ENCODE measurements around the gene SCRN1.

The SCRN1 gene

DNA sequence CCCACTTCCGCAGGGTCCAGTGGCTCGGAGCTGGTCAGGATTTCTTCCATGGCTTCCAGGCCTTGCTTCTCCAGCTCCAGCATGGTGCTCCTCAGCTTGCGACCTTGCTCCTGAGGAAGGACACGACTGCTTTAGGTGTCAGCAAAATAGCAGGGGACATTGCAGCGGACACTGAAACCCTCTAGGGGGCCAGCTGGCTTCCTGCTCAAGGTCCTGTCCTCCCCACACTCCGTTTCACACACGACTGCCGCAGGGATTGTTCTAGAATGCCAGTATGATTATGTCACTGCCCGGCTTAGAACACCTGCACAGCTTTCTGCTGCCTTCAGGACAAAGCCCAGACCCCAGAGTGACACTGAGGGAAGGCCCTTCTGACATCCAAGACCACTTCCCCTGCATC lies 65.6 kb downstream of the SCRN1 start:
- Histone ChIP-seq H3K9ac (ENCODE audit: insufficient read length) (no peak overlapping the region), H3K9me3 (ENCODE audit: low read depth, low read length) (no peaks in the 10 kb centered on the region), H3K27ac (no peak overlapping the region), H3K36me3 (ENCODE audit: insufficient read depth, low read length) (no peaks in the 10 kb centered on the region), H3K4me3 (no peak overlapping the region)
- TF ChIP-seq POLR2AphosphoS5 (IDR thresholded peaks at IDR 0.05; ENCODE audit: borderline replicate concordance, low read depth, low read length): no peak
- TF ChIP-seq EZH2 (IDR thresholded peaks at IDR 0.05): no peak
- TF ChIP-seq FOXP2 (optimal IDR thresholded peaks at IDR 0.05; ENCODE audit: control extremely low read depth, extremely low read length, insufficient read depth): no peak
- DNase-seq (ENCODE audit: low read depth, low spot score): no peak

DNA sequence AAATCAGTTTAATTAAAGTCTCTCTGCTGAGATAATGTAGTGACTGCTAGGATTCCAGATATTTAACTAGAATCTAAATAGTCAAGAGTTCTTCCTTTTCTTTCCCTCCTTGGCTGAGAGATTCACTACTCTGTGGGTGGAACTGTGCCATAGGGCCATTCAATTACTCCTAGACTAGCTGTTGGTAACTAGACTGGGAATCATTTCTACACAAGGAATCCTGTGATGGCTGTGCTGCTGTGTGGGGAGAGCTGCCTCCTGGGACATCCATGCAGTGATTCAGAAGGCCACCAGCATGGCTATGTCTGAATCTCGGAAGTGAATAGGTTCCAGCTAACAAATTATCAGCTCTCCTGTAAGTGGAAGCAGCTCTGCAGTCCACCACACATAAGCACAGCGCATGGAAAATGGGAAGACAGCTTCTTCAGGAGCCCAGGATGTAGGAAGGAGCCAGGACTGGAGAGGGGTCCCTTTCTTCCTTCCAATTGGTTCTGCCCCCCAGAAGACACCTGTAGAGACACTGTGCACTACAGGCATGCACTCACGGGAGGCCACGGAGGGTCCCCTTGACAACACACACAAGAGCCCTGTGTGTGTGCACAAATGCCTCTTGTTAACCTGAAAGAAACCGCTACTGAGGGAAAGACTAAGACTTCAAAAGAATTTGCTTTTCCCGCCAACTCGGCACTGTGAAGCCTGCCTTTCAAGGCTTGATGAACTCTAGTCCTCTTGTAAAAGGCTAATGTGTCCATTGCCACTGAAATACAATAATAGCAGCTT lies 66.5 kb downstream of the SCRN1 start:
- no peak overlapping the region for H3K4me3 ChIP-seq
- H3K36me3 ChIP-seq (ENCODE audit: insufficient read depth, low read length): no peaks in the 10 kb centered on the region
- TF ChIP-seq FOXP2 (optimal IDR thresholded peaks at IDR 0.05; ENCODE audit: control extremely low read depth, extremely low read length, insufficient read depth) (no peak), EZH2 (IDR thresholded peaks at IDR 0.05) (no peak), POLR2AphosphoS5 (IDR thresholded peaks at IDR 0.05; ENCODE audit: borderline replicate concordance, low read depth, low read length) (no peak)
- no peak overlapping the region for H3K27ac ChIP-seq
- no peak for DNase-seq (ENCODE audit: low read depth, low spot score)
- no peak overlapping the region for H3K9ac ChIP-seq (ENCODE audit: insufficient read length)
- no peaks in the 10 kb centered on the region for H3K9me3 ChIP-seq (ENCODE audit: low read depth, low read length)

GRCh38 chr7:29921404-29922010 lies 68.1 kb downstream of the SCRN1 start:
- no peak overlapping the region for H3K4me3 ChIP-seq
- peak; percentile 52 for DNase-seq (ENCODE audit: low read depth, low spot score)
- TF ChIP-seq POLR2AphosphoS5 (IDR thresholded peaks at IDR 0.05; ENCODE audit: borderline replicate concordance, low read depth, low read length) (no peak), EZH2 (IDR thresholded peaks at IDR 0.05) (no peak), FOXP2 (optimal IDR thresholded peaks at IDR 0.05; ENCODE audit: control extremely low read depth, extremely low read length, insufficient read depth) (no peak)
- no peak overlapping the region for H3K27ac ChIP-seq
- no peaks in the 10 kb centered on the region for H3K36me3 ChIP-seq (ENCODE audit: insufficient read depth, low read length)
- H3K9me3 ChIP-seq (ENCODE audit: low read depth, low read length): no peaks in the 10 kb centered on the region
- no peak overlapping the region for H3K9ac ChIP-seq (ENCODE audit: insufficient read length)

- no peaks in the 10 kb centered on the region for H3K9me3 ChIP-seq (ENCODE audit: low read depth, low read length)
- TF ChIP-seq FOXP2 (optimal IDR thresholded peaks at IDR 0.05; ENCODE audit: control extremely low read depth, extremely low read length, insufficient read depth) (no peak), EZH2 (IDR thresholded peaks at IDR 0.05) (no peak), POLR2AphosphoS5 (IDR thresholded peaks at IDR 0.05; ENCODE audit: borderline replicate concordance, low read depth, low read length) (no peak)
- no peak for DNase-seq (ENCODE audit: low read depth, low spot score)
- H3K4me3 ChIP-seq: no peak overlapping the region
- no peak overlapping the region for H3K9ac ChIP-seq (ENCODE audit: insufficient read length)
- H3K36me3 ChIP-seq (ENCODE audit: insufficient read depth, low read length): no peaks in the 10 kb centered on the region
- no peak overlapping the region for H3K27ac ChIP-seq
Observed at GRCh38 chr7:29920491-29920890, 69.1 kb downstream of the SCRN1 start.

- Histone ChIP-seq H3K9me3 (ENCODE audit: low read depth, low read length) (no peaks in the 10 kb centered on the region), H3K27ac (no peak overlapping the region), H3K9ac (ENCODE audit: insufficient read length) (no peak overlapping the region), H3K36me3 (ENCODE audit: insufficient read depth, low read length) (no peaks in the 10 kb centered on the region), H3K4me3 (no peak overlapping the region)
- DNase-seq (ENCODE audit: low read depth, low spot score): no peak
- TF ChIP-seq POLR2AphosphoS5 (IDR thresholded peaks at IDR 0.05; ENCODE audit: borderline replicate concordance, low read depth, low read length) (no peak), EZH2 (IDR thresholded peaks at IDR 0.05) (no peak), FOXP2 (optimal IDR thresholded peaks at IDR 0.05; ENCODE audit: control extremely low read depth, extremely low read length, insufficient read depth) (no peak)
Observed at GRCh38 chr7:29919790-29920189, 69.8 kb downstream of the SCRN1 start.

- TF ChIP-seq POLR2AphosphoS5 (IDR thresholded peaks at IDR 0.05; ENCODE audit: borderline replicate concordance, low read depth, low read length) (no peak), EZH2 (IDR thresholded peaks at IDR 0.05) (no peak), FOXP2 (optimal IDR thresholded peaks at IDR 0.05; ENCODE audit: control extremely low read depth, extremely low read length, insufficient read depth) (no peak)
- H3K27ac ChIP-seq: no peak overlapping the region
- H3K4me3 ChIP-seq: no peak overlapping the region
- H3K36me3 ChIP-seq (ENCODE audit: insufficient read depth, low read length): no peaks in the 10 kb centered on the region
- no peak for DNase-seq (ENCODE audit: low read depth, low spot score)
- no peak overlapping the region for H3K9ac ChIP-seq (ENCODE audit: insufficient read length)
- H3K9me3 ChIP-seq (ENCODE audit: low read depth, low read length): no peaks in the 10 kb centered on the region
Observed at GRCh38 chr7:29918850-29919249, 70.8 kb downstream of the SCRN1 start.

- no peak overlapping the region for H3K9ac ChIP-seq (ENCODE audit: insufficient read length)
- DNase-seq (ENCODE audit: low read depth, low spot score): no peak
- no peak overlapping the region for H3K27ac ChIP-seq
- no peaks in the 10 kb centered on the region for H3K36me3 ChIP-seq (ENCODE audit: insufficient read depth, low read length)
- no peak overlapping the region for H3K4me3 ChIP-seq
- H3K9me3 ChIP-seq (ENCODE audit: low read depth, low read length): no peaks in the 10 kb centered on the region
- no peak for TF ChIP-seq FOXP2 (optimal IDR thresholded peaks at IDR 0.05; ENCODE audit: control extremely low read depth, extremely low read length, insufficient read depth)
- no peak for TF ChIP-seq EZH2 (IDR thresholded peaks at IDR 0.05)
- TF ChIP-seq POLR2AphosphoS5 (IDR thresholded peaks at IDR 0.05; ENCODE audit: borderline replicate concordance, low read depth, low read length): no peak
Observed at GRCh38 chr7:29917641-29918040, 72.0 kb downstream of the SCRN1 start.

- DNase-seq (ENCODE audit: low read depth, low spot score): no peak
Observed at GRCh38 chr7:29915481-29916215, 74.0 kb downstream of the SCRN1 start.

More at GRCh38 chr7:29915481-29916215, 74.0 kb downstream of the SCRN1 start:
- TF ChIP-seq POLR2AphosphoS5 (IDR thresholded peaks at IDR 0.05; ENCODE audit: borderline replicate concordance, low read depth, low read length) (no peak), FOXP2 (optimal IDR thresholded peaks at IDR 0.05; ENCODE audit: control extremely low read depth, extremely low read length, insufficient read depth) (no peak), EZH2 (IDR thresholded peaks at IDR 0.05) (no peak)
- no peak overlapping the region for H3K4me3 ChIP-seq
- no peak overlapping the region for H3K27ac ChIP-seq
- H3K36me3 ChIP-seq (ENCODE audit: insufficient read depth, low read length): no peaks in the 10 kb centered on the region
- H3K9ac ChIP-seq (ENCODE audit: insufficient read length): no peak overlapping the region
- H3K9me3 ChIP-seq (ENCODE audit: low read depth, low read length): no peaks in the 10 kb centered on the region
